B cell (primary cell): ENCODE measurements around the gene NF2. TPM values are rescaled to one million over a fixed set of nuclear protein-coding genes. Genes with fewer than 3 reads are reported as not detected.

Experiments used
- ATAC-seq: fragments of 200-7000 bp; cut with Tn5 transposase; one replicate; pipeline ENCODE4 v1.10.0; 2021; ENCODE audit warnings: low read depth, mild to moderate bottlenecking, moderate number of reproducible peaks, moderate library complexity
- CTCF ChIA-PET: fragments of 350-600 bp; sonication (Branson Sonifier 250); formaldehyde crosslinking; loops from one replicate; lab custom pipeline; 2021; ENCODE audit warnings: antibody characterized with exemption, inconsistent platforms; lab: Charles Lee
- POLR2A ChIA-PET: fragments of 350-600 bp; sonication (Branson Sonifier 250); formaldehyde crosslinking; loops from one replicate; lab custom pipeline; 2021; ENCODE audit warnings: antibody characterized with exemption; lab: Charles Lee
- DNase-seq: peaks from one replicate; pipeline ENCODE4 v3.0.0; 2013
- H2AFZ ChIP-seq: 2 replicates; pipeline ENCODE4 v1.6.1; 2012; ENCODE audit warnings: mild to moderate bottlenecking, low read depth, low read length; ENCODE audit not compliant: insufficient read depth, poor library complexity, severe bottlenecking
- H3K27ac ChIP-seq, 2 donors: 1 replicate in 1 of 2; 2 replicates in 1 of 2; pipeline ENCODE4 v1.5.1; 2012 to 2013; ENCODE audit warnings: low read length in 2 of 2, mild to moderate bottlenecking in 2 of 2, moderate library complexity in 1 of 2
- H3K27me3 ChIP-seq, 4 experiments: fragments of 200-600 bp in 1 of 4; sonication (generic) in 1 of 4; replicated peaks in 1 of 4; 1 replicate in 2 of 4; 2 replicates in 2 of 4; pipeline versions ENCODE4 v1.6.1 to v1.7.0; 2013 to 2016; ENCODE audit warnings: low read length in 3 of 4, mild to moderate bottlenecking in 2 of 4, mixed read lengths in 1 of 4, moderate library complexity in 1 of 4; ENCODE audit not compliant: insufficient read depth in 4 of 4, control insufficient read depth in 3 of 4; ENCODE audit errors: control extremely low read depth in 1 of 4
- H3K36me3 ChIP-seq, 2 experiments: replicated peaks in 1 of 2; 1 replicate in 1 of 2; 2 replicates in 1 of 2; pipeline versions ENCODE4 v1.6.1 to v1.7.1; 2013; ENCODE audit warnings: low read length in 1 of 2; ENCODE audit not compliant: insufficient read depth in 2 of 2, control insufficient read depth in 1 of 2; ENCODE audit errors: control extremely low read depth in 1 of 2, extremely low read depth in 1 of 2
- H3K4me1 ChIP-seq, 2 donors: fragments of 200-600 bp in 1 of 2; sonication (generic) in 1 of 2; 1 replicate in 1 of 2; 2 replicates in 1 of 2; pipeline versions ENCODE4 v1.5.1 to v1.6.1; 2013 to 2017; ENCODE audit warnings: low read length in 2 of 2; ENCODE audit not compliant: control insufficient read depth in 2 of 2, insufficient read depth in 2 of 2
- H3K4me2 ChIP-seq: replicated peaks from 2 replicates; pipeline ENCODE3; 2012; ENCODE audit warnings: mild to moderate bottlenecking, low read depth, low read length; ENCODE audit not compliant: poor library complexity, severe bottlenecking
- H3K4me3 ChIP-seq, 5 experiments: fragments of 200-600 bp in 1 of 5; sonication (generic) in 1 of 5; 1 replicate in 3 of 5; 2 replicates in 2 of 5; pipeline versions ENCODE4 v1.5.1 to v1.7.0; 2011 to 2016; ENCODE audit warnings: low read length in 4 of 5, mild to moderate bottlenecking in 4 of 5, low read depth in 2 of 5, control low read depth in 1 of 5, moderate library complexity in 1 of 5; ENCODE audit not compliant: insufficient read depth in 1 of 5; ENCODE audit errors: control extremely low read depth in 1 of 5, extremely low read depth in 1 of 5
- H3K79me2 ChIP-seq: fragments of 200-600 bp; sonication (generic); one replicate; pipeline ENCODE4 v1.6.0; 2016; ENCODE audit warnings: low read length; ENCODE audit not compliant: control insufficient read depth, insufficient read depth
- H3K9ac ChIP-seq: fragments of 200-600 bp; sonication (generic); 2 replicates; pipeline ENCODE4 v1.6.1; 2017; ENCODE audit warnings: mild to moderate bottlenecking, low read length, moderate library complexity
- H3K9me3 ChIP-seq, 3 donors: one replicate each; pipeline versions ENCODE4 v1.6.1 to v1.7.1; 2013; ENCODE audit warnings: low read length in 2 of 3; ENCODE audit not compliant: control insufficient read depth in 2 of 3, insufficient read depth in 1 of 3; ENCODE audit errors: control extremely low read depth in 1 of 3
- H4K20me1 ChIP-seq: 2 replicates; pipeline ENCODE4 v1.6.0; 2012; ENCODE audit warnings: mild to moderate bottlenecking, low read length; ENCODE audit not compliant: insufficient read depth, control insufficient read depth, poor library complexity, severe bottlenecking
- H3K27ac Mint-ChIP-seq: one replicate; pipeline ENCODE4 v1.8.0; 2021; ENCODE audit warnings: mixed read lengths
- H3K27me3 Mint-ChIP-seq: one replicate; pipeline ENCODE4 v1.8.0; 2021; ENCODE audit warnings: mixed read lengths
- H3K4me1 Mint-ChIP-seq: one replicate; pipeline ENCODE4 v1.8.0; 2021; ENCODE audit warnings: mixed read lengths
- H3K4me3 Mint-ChIP-seq: one replicate; pipeline ENCODE4 v1.8.0; 2021; ENCODE audit warnings: mixed read lengths
- H3K9me3 Mint-ChIP-seq: one replicate; pipeline ENCODE4 v1.8.0; 2022; ENCODE audit warnings: mixed read lengths; ENCODE audit not compliant: insufficient read depth
- CTCF ChIP-seq: fragments of 200-600 bp; IDR thresholded peaks from one replicate; pipeline ENCODE4 v1.8.0; 2022; ENCODE audit warnings: antibody characterized with exemption, mild to moderate bottlenecking
- EZH2 ChIP-seq: IDR thresholded peaks from 2 replicates; pipeline ENCODE4 v1.6.1; 2012; ENCODE audit warnings: borderline replicate concordance, low read depth, mild to moderate bottlenecking, moderate library complexity, low read length; ENCODE audit not compliant: insufficient read depth, poor library complexity, severe bottlenecking
- WGBS: methylation state at CpG from one replicate; pipeline ENCODE4 v1.1.5; 2013; ENCODE audit warnings: missing lambda C conversion rate; ENCODE audit not compliant: insufficient coverage; 5-methylcytosine and 5-hydroxymethylcytosine counted together
- intact Hi-C: fragments of 100-400 bp; cut with micrococcal nuclease; formaldehyde crosslinking; loops from one replicate; pipeline ENCODE4 v1.10.0; 2022
- polyA plus RNA-seq: library from polyadenylated mRNA; depleted of rRNA; stranded (reverse); fragments of >200 nt; gene quantifications from 2 replicates; pipeline ENCODE4 v1.2.3, GENCODE V29; 2012
- total RNA-seq, 2 donors: library from RNA; stranded (reverse); fragments of 120-200 nt in 1 of 2; gene quantifications; 1 replicate in 1 of 2; 2 replicates in 1 of 2; pipeline versions ENCODE4 v1.2.3 to v1.2.4, GENCODE V29; 2013 to 2022

The NF2 gene
- total and polyA plus RNA-seq, 2 donors (not counting 1 experiment from before 2014, with no cell fraction given), result 9.4 to 26.6 TPM

DNA sequence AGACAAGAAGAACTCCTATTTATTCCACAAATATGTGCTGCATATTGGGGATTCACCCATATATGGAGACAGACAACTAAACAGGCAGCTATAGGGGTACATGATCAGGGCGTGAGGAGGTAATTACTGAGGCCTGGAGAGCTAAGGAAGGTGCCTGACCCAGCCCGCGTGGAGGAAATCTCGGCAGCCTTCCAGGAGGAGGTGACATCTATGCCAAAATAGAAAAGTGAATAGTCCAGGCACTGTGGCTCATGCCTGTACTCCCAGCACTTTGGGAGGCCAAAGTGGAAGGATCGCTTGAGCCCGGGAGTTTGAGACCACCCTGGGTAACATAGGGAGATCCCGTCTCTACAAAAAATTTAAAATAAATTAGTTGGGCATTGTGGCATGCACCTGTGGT is 36.1 kb upstream of the NF2 start:
- no peak overlapping the region for H3K27ac Mint-ChIP-seq
- WGBS, result 67% methylated on average over 3 of the region's 7 CpGs
- Histone ChIP-seq H3K27ac (no peak overlapping the region), H3K79me2 (no peaks in the 10 kb centered on the region), H3K4me1 (no peaks in the 10 kb centered on the region), H3K4me2 (no peak overlapping the region), H2AFZ (no peak overlapping the region), H3K9me3 (no peaks in the 10 kb centered on the region), H3K4me3 (no peak overlapping the region), H3K9ac (no peak overlapping the region), H4K20me1 (no peaks in the 10 kb centered on the region), H3K36me3 (peaks cover 2 to 33% of the 10 kb centered on the region in 2 experiments), H3K27me3 (no peaks in the 10 kb centered on the region)
- no peaks in the 10 kb centered on the region for H3K4me1 Mint-ChIP-seq
- TF ChIP-seq CTCF (no peak), EZH2 (no peak)
- H3K9me3 Mint-ChIP-seq, result no peaks in the 10 kb centered on the region
- DNase-seq (no peak), ATAC-seq (no peak)
- ChIA-PET CTCF (interaction anchor here (0.6 kb wide), 1 partner anchor 105 kb away, joined by 3 read pairs; no protein-coding TSS in a partner anchor), POLR2A (interaction anchor here (0.5 kb wide), 1 partner anchor 14 kb away, joined by 5 read pairs; no protein-coding TSS in a partner anchor)
- H3K27me3 Mint-ChIP-seq, result no peaks in the 10 kb centered on the region
- intact Hi-C loops, result no loop called here
- H3K4me3 Mint-ChIP-seq, result no peak overlapping the region

- POLR2A ChIA-PET, result no interaction called here
- Mint-ChIP-seq H3K4me1 (no peaks in the 10 kb centered on the region), H3K9me3 (no peaks in the 10 kb centered on the region), H3K27me3 (no peaks in the 10 kb centered on the region), H3K27ac (no peak overlapping the region), H3K4me3 (no peak overlapping the region)
- WGBS, result 92% methylated on average over 5 of the region's 7 CpGs
- intact Hi-C loops, result no loop called here
- no peak overlapping the region for H3K4me2 ChIP-seq
- no peak for TF ChIP-seq CTCF
- no peak for TF ChIP-seq EZH2
- no peaks in the 10 kb centered on the region for H4K20me1 ChIP-seq
- DNase-seq (no peak), ATAC-seq (no peak)
- no peak overlapping the region for H2AFZ ChIP-seq
- H3K9me3 ChIP-seq, result no peaks in the 10 kb centered on the region
- H3K27ac ChIP-seq, result no peak overlapping the region
- peaks cover 2 to 28% of the 10 kb centered on the region in 2 experiments for H3K36me3 ChIP-seq
- H3K79me2 ChIP-seq, result no peaks in the 10 kb centered on the region
- H3K4me3 ChIP-seq, result no peak overlapping the region
- no peaks in the 10 kb centered on the region for H3K27me3 ChIP-seq
- no peaks in the 10 kb centered on the region for H3K4me1 ChIP-seq
- CTCF ChIA-PET, result no interaction called here
- no peak overlapping the region for H3K9ac ChIP-seq
These were observed 34.3 kb upstream of the NF2 start for GRCh38 chr22:29569011-29569678.
